Osteoblast (primary cell): Measurements from ENCODE around the gene SIX4. TPM values are rescaled to one million over a fixed set of nuclear protein-coding genes. Genes with fewer than 3 reads are reported as not detected.

Experiments used
- DNase-seq: peaks from one replicate; pipeline ENCODE4 v3.0.0; 2011; ENCODE audit warnings: low spot score, mixed read lengths; ENCODE audit not compliant: insufficient read length; ENCODE audit errors: missing footprints
- H2AFZ ChIP-seq: 2 replicates; pipeline ENCODE4 v1.6.0; 2011; ENCODE audit warnings: mild to moderate bottlenecking, low read length
- H3K27ac ChIP-seq: 2 replicates; pipeline ENCODE4 v1.5.1; 2011; ENCODE audit warnings: mild to moderate bottlenecking, low read depth, low read length, moderate library complexity
- H3K27me3 ChIP-seq: 2 replicates; pipeline ENCODE4 v1.6.0; 2012; ENCODE audit warnings: mild to moderate bottlenecking, control low read depth, inconsistent platforms, low read length, moderate library complexity; ENCODE audit not compliant: insufficient read depth
- H3K36me3 ChIP-seq: 2 replicates; pipeline ENCODE4 v1.5.1; 2011; ENCODE audit warnings: mild to moderate bottlenecking, low read length, control low read depth, moderate library complexity; ENCODE audit not compliant: insufficient read depth
- H3K4me1 ChIP-seq: 2 replicates; pipeline ENCODE4 v1.5.1; 2011; ENCODE audit warnings: mild to moderate bottlenecking, low read length, control low read depth, moderate library complexity; ENCODE audit not compliant: insufficient read depth
- H3K4me2 ChIP-seq: 2 replicates; pipeline ENCODE4 v1.6.0; 2011; ENCODE audit warnings: mild to moderate bottlenecking, low read length; ENCODE audit not compliant: insufficient read depth
- H3K4me3 ChIP-seq: fragments of 200-600 bp; sonication (generic); 3 replicates; pipeline ENCODE4 v1.5.1; 2012; ENCODE audit warnings: mild to moderate bottlenecking, low read length, inconsistent platforms; ENCODE audit not compliant: insufficient read depth
- H3K79me2 ChIP-seq: 2 replicates; pipeline ENCODE4 v1.6.0; 2012; ENCODE audit warnings: mild to moderate bottlenecking, low read length, control low read depth, inconsistent platforms; ENCODE audit not compliant: insufficient read depth
- H3K9me3 ChIP-seq: 2 replicates; pipeline ENCODE4 v1.5.1; 2011; ENCODE audit warnings: low read depth, low read length, control low read depth
- H4K20me1 ChIP-seq: 2 replicates; pipeline ENCODE4 v1.6.0; 2012; ENCODE audit warnings: mild to moderate bottlenecking, low read length, control low read depth; ENCODE audit not compliant: insufficient read depth
- CTCF ChIP-seq: IDR thresholded peaks from 2 replicates; pipeline ENCODE4 v1.5.1; 2011; ENCODE audit warnings: mild to moderate bottlenecking, low read depth, low read length, moderate library complexity; ENCODE audit errors: extremely low read depth
- total RNA-seq: library from RNA; depleted of rRNA; stranded (reverse); fragments of >200 nt; gene quantifications from 2 replicates; pipeline ENCODE4 v1.2.3, GENCODE V29; 2012

Gene SIX4
- total RNA-seq, 1 donor = 14.5 TPM

- no peak overlapping the region for H3K4me3 ChIP-seq
- H3K27me3 ChIP-seq = no peaks in the 10 kb centered on the region
- no peaks in the 10 kb centered on the region for H3K36me3 ChIP-seq
- no peaks in the 10 kb centered on the region for H4K20me1 ChIP-seq
- no peaks in the 10 kb centered on the region for H3K79me2 ChIP-seq
- TF ChIP-seq CTCF = no peak
- DNase-seq = no peak
- H3K9me3 ChIP-seq = no peaks in the 10 kb centered on the region
- peaks cover 15% of the 10 kb centered on the region for H3K4me1 ChIP-seq
- H2AFZ ChIP-seq = no peak overlapping the region
- H3K27ac ChIP-seq = no peak overlapping the region
- no peak overlapping the region for H3K4me2 ChIP-seq
These were observed 62.4 kb downstream of the SIX4 start for GRCh38 chr14:60661721-60662120.

Other genes starting within 250 kb of the SIX4 start
- 0.29 and 0.72 TPM in 2 replicates for gene C14orf39, start 238.3 kb downstream of the SIX4 start, total RNA-seq
- gene SIX6, start 215.2 kb downstream of the SIX4 start, total RNA-seq = under 0.01 TPM in 1 of 2 replicates, not detected in the other
- 18.1 and 21.5 TPM in 2 replicates for gene SIX1, start 74.9 kb downstream of the SIX4 start, total RNA-seq
- gene MNAT1, start 10.4 kb upstream of the SIX4 start, total RNA-seq = 51.4 and 57.2 TPM in 2 replicates